Raji (cell line): ENCODE data around the gene IFNA14.

Experiments used
- POLR2A ChIP-seq: IDR thresholded peaks from 2 replicates; pipeline ENCODE4 v1.6.1; 2011; ENCODE audit warnings: low read depth, low read length, control low read depth; ENCODE audit not compliant: insufficient read depth

Gene IFNA14

GRCh38 chr9:21239911-21240310, at the start of gene IFNA14:
TSS of gene IFNA14 (minus strand) at chr9:21240005. CDS start at chr9:21239935, 70 bp downstream.
- no peak for TF ChIP-seq POLR2A

GRCh38 chr9:21287280-21287679, 47.5 kb upstream of the IFNA14 start:
- no peak for TF ChIP-seq POLR2A

GRCh38 chr9:21286659-21287058, 46.9 kb upstream of the IFNA14 start:
- TF ChIP-seq POLR2A, result no peak

- no peak for TF ChIP-seq POLR2A
Observed at GRCh38 chr9:21286099-21286498, 46.3 kb upstream of the IFNA14 start.

DNA sequence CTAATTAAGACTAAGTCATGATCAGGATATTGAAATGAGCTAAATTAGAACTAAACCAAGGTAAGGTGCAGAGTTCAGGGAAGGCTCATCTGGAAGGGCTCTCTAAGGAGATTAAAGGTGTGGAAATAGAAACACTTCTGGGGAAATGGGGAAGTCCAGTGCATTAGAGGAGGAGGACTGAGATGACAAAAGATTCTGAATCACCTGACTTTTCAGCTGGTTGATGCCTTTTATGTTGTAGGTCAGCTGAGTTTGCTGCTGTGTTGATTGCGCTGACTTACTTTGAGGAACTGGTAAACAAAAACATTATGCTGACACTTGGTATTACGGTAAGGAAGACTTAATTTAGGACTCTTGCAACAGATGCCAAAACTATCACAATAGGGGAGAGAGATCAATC, 41.5 kb upstream of the IFNA14 start:
- TF ChIP-seq POLR2A, result no peak

DNA sequence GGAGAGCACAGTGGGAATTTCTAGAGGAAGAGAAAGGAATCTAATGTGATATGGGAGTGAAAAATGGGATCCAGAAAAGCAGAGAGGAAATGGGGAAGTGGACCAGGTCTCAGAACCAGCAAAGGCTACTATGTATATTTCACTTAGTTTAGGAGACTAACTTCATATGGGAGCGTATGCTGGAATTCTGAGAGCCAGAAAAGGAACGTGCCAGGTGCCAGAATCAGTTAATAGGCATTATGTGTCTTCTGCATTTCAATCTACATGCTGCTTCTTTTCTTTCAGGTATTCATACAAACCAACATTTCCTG, 28.5 kb upstream of the IFNA14 start:
- no peak for TF ChIP-seq POLR2A

DNA sequence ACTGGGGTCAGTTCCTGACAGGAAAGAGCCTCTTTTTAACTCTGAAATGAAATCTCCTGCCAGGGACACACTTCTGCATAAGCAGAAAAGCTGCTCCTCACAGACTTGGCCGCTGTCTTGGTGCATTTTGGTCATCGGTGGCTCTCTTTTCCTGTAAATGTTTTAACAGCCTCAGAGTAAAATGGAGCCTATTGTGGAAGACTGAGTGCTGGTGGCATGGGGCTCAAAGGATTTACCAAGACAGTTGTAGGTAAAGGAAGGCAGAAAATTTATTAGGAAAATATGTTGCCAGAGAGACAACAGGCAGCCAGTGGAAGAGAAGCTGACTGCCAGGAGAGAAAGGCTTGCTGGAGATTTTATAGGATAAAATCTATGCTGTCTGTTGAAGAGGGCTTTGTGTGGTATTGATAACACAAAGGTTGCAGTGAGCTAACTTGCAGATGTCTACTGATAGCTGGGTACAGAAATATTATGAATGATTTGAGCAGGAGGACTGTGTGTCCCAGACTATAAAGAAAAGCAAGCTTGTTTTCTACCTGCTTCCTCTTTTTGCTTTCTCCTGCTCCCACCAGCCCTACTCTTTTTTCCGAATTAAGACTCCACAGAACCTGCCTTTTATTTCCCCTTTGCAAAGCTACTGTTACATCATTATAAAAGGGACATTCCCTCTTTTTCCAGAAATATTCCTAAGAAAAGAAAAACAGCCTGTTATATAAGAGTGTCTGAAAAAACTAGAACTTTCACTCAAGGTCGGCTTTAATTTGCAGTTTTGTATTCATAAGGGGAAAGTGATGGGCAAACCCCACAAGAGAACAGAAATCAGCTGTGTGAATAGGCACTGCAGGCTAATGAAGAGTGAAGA, 27.9 kb upstream of the IFNA14 start:
- no peak for TF ChIP-seq POLR2A

DNA sequence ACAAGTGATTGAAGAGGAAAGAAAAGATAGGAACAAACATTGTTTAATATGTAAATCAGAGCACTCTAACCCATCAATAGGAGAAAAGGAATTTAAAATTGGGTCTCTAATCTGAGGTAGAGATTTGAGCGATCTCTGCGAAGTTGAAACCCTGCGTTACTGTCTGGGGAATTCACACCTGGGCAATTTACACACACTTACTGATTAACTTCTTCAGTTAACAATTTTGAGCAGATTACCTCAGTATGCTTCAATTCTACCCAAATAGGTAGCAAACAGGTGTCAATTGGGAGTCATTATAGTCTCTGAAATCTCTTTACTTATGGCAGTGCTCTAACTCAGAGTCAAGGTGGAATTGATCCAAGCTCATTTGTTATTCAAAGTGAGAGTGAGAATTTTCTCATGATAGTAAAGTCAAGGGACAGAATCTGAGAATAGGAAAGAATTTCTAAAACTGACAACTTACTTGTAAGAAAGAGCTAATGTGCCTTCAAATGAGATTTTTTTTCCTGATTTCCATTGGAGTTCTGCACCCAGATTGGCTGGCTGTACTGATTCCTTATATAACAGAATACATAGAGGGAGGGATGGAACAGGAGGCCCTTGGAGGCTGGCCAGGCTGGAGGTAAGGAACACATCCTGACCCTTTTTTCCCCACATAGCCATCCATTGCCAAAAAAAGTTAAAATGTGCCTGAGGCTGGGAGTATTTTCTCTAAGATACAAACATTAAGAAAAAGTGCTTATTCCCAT, 27.1 kb upstream of the IFNA14 start:
- no peak for TF ChIP-seq POLR2A

DNA sequence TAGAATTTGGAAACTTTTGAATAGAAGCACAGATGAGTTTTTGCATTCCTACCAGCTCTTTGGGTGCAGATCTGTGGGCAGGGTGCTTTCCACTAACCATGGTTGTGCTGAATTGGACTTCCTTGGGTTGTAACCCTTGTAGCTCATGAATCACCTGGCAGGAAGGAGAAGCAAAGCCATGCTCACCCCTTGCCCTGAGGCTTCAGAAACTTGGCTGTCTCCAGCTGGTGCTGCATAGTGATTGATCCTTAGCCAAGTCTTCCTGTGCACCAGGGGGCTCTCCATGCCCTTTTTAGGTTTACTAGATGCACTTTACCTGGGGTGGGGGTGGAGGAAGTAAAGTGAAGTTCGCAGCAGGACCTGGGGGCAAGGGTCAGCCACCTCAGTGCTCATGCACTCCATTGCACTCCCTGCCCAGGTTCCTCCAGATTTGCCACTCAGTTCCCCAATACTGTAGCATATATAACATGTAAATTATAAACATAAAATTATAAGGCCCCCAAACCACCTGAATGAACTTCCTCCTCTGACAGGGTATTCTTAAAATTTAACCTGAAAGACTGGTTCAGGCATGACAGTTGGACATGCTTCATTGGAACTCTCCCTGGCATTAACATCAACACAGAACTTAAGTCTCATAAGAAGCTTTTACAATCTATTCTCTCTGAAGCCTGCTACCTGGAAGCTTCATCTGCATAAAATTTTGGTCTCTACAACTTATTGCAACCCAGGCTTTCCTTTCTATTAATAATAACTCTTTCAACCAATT, 25.8 kb upstream of the IFNA14 start:
- TF ChIP-seq POLR2A, result no peak

DNA sequence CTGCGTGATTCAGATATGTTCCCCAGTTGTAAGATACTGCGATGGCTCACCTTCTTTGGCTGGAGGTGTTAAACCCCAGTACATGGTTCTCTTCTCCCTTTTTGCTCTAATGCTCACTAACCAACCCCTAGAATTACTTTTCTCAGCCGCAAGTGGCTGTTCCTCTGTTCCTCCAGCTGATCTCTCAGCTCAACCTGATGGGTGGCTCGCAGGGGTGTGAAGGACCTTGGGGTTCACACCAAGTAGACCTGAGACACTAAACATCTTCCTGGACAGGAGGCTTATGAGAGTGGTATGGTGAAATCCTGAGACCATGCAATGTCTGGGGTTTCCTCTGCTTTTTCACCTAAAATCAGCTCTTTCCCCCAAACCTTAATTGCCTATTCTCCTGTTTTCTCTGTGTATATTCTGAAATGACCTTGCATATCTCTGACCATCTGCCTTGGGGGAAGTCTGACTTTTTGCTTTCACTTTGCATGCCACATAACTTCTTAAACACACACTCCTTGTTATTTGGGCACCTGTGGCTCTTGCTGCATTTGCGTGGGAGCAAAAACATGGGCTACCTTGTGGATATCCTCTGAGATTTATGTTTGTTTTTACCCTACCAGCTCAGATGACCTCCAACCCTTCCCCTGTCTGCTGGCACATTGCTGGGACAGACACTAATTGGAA, 15.9 kb upstream of the IFNA14 start:
- no peak for TF ChIP-seq POLR2A

DNA sequence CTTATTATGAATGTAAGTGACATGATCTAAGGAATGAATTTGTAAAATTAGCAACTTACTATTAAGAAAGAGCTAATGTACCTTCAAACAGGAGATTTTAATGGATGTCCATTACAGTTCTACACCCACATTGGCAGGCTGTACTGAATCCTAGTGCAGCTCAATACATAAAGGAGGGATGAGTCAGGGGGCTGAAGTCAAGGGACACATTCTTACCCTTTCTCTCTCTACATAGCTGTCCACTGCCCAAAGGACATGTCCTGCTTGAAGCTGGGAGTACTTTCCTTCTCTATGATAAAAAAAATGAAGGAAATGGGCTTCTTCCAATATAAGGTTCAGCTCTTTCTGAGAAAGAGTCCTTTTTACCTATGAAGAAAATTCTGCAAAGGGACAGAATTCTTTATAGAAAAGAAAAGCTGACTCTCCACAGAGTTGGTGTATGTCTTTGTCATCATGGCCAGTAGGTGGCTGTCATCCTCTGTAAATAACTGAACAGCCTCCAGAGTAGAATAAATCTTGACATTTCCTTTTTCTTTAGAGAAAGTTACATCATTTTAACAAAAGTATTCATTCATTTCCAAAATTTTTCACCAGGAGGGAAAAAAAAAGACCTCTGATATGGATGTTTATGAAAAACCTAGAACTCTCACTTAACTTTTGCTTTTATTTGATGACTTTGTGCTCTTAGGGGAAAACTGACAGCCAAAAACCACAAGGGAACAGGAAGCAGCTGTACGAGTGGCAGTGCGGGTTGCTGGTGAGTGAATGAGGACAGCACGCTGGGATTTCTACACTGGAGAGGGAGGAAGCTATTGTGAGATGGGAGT, 13.1 kb upstream of the IFNA14 start:
- no peak for TF ChIP-seq POLR2A

- TF ChIP-seq POLR2A, result no peak
Observed at GRCh38 chr9:21251638-21252037, 11.8 kb upstream of the IFNA14 start.

DNA sequence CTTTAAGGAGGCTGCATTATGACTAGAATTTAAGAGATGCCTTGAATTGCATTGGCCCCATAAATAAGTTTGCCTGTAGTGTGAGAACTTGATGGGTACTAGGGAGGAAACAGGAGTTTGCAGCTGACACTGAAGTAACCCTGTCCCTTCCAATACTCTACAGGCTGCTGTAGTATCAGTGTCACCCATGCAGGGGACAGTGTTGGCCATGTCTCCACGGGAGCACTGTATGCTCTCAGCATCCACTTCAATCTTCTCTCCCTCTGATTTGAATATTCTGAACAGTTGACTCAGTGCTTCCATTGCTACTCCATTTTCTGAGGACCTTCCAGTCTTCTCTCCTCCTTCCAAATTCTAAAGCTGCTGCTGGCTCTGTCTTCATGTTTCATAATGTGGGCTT, 11.4 kb upstream of the IFNA14 start:
- no peak for TF ChIP-seq POLR2A

DNA sequence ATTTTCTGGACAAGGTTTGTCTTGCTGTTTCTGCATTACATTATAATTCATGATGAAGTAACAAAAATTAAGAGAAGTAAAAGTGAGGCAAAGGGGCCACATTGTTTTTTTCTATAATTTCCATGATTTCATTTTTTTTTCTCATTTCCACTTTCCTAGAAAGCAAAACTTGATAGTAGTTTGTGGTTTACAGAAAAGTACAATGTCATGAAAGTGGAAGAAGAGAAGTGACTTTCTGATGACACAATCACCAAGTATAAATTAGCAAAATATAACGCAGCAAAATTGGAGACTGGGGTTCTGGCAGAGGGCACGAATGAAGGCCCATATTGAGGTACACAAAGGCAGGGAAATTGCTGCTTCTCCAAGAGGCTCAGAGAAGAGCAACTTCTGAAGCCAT, 5.0 kb upstream of the IFNA14 start:
- TF ChIP-seq POLR2A, result no peak
